GM12872 (cell line): ENCODE data around the gene NPTX1.

ENCODE experiments used
- TF ChIP-seq, protein P1 (sequence below): IDR thresholded peaks from 3 replicates; pipeline ENCODE4 v1.5.1; 2011; ENCODE audit warnings: low read depth, mild to moderate bottlenecking, low read length, moderate library complexity; ENCODE audit not compliant: insufficient read depth

Gene NPTX1

GRCh38 chr17:80501741-80502577 is 25.6 kb upstream of the NPTX1 start:
- TF ChIP-seq, protein P1, sequence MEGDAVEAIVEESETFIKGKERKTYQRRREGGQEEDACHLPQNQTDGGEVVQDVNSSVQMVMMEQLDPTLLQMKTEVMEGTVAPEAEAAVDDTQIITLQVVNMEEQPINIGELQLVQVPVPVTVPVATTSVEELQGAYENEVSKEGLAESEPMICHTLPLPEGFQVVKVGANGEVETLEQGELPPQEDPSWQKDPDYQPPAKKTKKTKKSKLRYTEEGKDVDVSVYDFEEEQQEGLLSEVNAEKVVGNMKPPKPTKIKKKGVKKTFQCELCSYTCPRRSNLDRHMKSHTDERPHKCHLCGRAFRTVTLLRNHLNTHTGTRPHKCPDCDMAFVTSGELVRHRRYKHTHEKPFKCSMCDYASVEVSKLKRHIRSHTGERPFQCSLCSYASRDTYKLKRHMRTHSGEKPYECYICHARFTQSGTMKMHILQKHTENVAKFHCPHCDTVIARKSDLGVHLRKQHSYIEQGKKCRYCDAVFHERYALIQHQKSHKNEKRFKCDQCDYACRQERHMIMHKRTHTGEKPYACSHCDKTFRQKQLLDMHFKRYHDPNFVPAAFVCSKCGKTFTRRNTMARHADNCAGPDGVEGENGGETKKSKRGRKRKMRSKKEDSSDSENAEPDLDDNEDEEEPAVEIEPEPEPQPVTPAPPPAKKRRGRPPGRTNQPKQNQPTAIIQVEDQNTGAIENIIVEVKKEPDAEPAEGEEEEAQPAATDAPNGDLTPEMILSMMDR: no peak

GRCh38 chr17:80499961-80500665 is 23.7 kb upstream of the NPTX1 start:
- TF ChIP-seq, protein P1: no peak

DNA sequence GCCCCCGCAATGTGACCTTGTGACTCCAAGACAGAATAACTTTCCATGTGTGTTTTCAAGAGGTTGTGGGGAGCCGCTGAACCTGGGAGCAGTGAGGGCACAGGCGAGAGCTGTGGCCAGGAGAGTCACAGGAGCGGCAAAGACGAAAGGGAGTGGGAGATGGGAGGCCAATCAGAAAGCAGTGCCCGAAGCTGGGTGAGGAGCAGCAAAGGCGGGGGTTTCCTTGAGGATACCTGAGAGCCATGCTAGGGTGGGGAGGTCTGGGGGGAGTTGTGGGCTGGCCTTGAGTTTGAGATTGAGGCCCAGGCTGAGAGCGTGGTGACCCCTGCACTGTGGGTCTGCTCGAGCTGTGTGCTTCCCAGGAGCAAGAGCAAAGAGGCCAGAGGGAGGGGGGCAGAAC is 23.2 kb upstream of the NPTX1 start:
- TF ChIP-seq, protein P1: no peak

DNA sequence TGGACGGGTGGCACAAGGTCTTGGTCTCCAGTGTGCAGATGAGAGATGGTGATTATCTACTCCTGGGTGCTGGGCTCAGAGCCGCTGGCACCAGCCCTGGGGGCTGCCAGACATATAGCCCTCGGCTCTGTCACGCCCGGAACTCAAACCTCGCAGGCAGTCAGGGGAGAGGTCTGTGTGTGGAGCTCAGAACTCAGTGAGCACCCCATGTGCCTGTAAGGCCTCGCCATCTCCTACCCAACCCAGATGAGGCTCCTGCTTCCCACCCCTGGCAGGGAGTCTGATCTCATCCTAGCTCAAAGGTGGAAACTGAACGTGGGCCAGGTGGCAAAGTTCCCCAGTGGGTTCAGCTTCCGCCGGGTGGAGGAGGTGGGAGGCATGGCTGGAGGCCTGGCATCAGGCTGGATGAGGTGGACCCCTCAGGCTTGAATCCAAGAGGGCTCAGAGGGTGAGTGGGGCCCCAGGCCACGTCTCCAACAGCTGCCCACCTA is 22.6 kb upstream of the NPTX1 start:
- TF ChIP-seq, protein P1: no peak

- TF ChIP-seq, protein P1: no peak
These were observed 22.0 kb upstream of the NPTX1 start for GRCh38 chr17:80498242-80498919.

- TF ChIP-seq, protein P1: no peak
These were observed 21.4 kb upstream of the NPTX1 start for GRCh38 chr17:80497726-80498241.

GRCh38 chr17:80494547-80494946 is 18.1 kb upstream of the NPTX1 start:
- TF ChIP-seq, protein P1: no peak
